Ammon's horn (tissue), 1 donor: ENCODE measurements around the gene GOLM1.
A peak's percentile ranks its signal among the peaks of the same experiment; 100 is the strongest.

Experiments
- DNase-seq: peaks from one replicate; pipeline ENCODE4 v3.0.0-alpha.2; 2016; ENCODE audit warnings: low spot score

Gene GOLM1

DNA sequence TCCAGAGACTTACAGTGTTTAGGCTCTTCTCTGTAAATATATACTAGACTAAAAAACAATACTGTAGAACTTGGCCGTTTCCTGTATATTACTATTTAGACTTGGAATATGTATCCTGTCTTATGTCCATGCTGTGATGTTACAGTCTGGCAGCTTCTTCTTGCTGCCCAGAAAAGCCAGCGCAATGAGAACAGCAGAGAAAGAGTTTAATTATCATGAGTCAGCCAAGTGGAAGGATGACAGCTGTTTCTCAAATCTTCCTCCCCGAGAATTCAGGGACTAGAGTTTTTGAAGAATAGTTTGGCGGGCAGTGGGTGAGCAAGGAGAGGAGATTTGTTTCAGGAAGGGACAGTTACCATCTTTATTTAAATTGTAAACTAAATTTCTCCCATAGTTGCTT is 120.9 kb downstream of the GOLM1 start:
- DNase-seq = peak; percentile 6
